ENCODE measurements around the gene FAM81A.

DNA sequence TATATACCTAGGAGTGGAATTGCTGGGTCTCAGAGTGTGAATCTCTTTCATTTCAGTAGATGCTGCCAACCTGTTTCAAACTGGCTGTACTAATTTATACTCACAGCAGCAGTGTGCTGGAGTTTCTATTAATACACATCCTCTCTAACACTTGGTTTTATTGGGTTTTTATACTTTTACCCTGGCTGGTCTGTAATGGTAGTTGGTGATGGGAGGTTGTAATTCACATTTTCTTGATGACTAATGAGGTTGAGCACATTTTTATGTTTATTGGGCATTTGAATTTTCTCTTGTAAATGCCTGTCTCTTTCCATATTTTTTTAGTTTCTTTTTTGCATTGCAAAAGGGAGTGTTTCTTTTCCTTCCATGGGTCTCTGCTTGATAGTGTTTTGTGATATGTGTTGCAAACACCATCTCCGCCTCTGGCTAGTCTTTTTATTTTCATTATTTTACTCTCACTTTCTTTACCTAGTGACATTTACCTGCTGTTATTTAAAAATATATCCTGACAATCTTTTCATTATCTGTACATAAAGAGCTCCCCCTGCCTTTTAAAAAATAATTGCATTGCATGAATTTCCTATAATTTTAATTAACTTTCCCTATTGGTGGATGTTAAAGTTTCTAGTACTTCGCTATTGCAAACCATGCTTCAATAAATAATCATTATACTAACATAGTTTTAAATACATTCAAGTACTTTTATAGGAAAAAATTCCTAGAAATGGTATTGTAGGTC is 124.6 kb downstream of the FAM81A start:
- TF ChIP-seq, protein P1, sequence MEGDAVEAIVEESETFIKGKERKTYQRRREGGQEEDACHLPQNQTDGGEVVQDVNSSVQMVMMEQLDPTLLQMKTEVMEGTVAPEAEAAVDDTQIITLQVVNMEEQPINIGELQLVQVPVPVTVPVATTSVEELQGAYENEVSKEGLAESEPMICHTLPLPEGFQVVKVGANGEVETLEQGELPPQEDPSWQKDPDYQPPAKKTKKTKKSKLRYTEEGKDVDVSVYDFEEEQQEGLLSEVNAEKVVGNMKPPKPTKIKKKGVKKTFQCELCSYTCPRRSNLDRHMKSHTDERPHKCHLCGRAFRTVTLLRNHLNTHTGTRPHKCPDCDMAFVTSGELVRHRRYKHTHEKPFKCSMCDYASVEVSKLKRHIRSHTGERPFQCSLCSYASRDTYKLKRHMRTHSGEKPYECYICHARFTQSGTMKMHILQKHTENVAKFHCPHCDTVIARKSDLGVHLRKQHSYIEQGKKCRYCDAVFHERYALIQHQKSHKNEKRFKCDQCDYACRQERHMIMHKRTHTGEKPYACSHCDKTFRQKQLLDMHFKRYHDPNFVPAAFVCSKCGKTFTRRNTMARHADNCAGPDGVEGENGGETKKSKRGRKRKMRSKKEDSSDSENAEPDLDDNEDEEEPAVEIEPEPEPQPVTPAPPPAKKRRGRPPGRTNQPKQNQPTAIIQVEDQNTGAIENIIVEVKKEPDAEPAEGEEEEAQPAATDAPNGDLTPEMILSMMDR (IDR thresholded peaks at IDR 0.05; ENCODE audit: poor library complexity, severe bottlenecking), result no peak
- TF ChIP-seq, protein P2, sequence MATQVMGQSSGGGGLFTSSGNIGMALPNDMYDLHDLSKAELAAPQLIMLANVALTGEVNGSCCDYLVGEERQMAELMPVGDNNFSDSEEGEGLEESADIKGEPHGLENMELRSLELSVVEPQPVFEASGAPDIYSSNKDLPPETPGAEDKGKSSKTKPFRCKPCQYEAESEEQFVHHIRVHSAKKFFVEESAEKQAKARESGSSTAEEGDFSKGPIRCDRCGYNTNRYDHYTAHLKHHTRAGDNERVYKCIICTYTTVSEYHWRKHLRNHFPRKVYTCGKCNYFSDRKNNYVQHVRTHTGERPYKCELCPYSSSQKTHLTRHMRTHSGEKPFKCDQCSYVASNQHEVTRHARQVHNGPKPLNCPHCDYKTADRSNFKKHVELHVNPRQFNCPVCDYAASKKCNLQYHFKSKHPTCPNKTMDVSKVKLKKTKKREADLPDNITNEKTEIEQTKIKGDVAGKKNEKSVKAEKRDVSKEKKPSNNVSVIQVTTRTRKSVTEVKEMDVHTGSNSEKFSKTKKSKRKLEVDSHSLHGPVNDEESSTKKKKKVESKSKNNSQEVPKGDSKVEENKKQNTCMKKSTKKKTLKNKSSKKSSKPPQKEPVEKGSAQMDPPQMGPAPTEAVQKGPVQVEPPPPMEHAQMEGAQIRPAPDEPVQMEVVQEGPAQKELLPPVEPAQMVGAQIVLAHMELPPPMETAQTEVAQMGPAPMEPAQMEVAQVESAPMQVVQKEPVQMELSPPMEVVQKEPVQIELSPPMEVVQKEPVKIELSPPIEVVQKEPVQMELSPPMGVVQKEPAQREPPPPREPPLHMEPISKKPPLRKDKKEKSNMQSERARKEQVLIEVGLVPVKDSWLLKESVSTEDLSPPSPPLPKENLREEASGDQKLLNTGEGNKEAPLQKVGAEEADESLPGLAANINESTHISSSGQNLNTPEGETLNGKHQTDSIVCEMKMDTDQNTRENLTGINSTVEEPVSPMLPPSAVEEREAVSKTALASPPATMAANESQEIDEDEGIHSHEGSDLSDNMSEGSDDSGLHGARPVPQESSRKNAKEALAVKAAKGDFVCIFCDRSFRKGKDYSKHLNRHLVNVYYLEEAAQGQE (IDR thresholded peaks at IDR 0.05; ENCODE audit: borderline replicate concordance), result no peak
- TF ChIP-seq SMC3 (conservative IDR thresholded peaks at IDR 0.05; ENCODE audit: poor library complexity), result no peak
- no peak for TF ChIP-seq RAD21 (conservative IDR thresholded peaks at IDR 0.05)
